ENCODE results near the gene SLC44A3.

Gene SLC44A3

GRCh38 chr1:94801919-94802546, 18.1 kb upstream of the SLC44A3 start:
- in situ Hi-C loops (cut with MboI; ENCODE audit: low sequenced_read_pairs) = loop anchor here (5.0 to 10.0 kb wide), 2 partner anchors 280 to 747 kb away; no protein-coding TSS in a partner anchor

DNA sequence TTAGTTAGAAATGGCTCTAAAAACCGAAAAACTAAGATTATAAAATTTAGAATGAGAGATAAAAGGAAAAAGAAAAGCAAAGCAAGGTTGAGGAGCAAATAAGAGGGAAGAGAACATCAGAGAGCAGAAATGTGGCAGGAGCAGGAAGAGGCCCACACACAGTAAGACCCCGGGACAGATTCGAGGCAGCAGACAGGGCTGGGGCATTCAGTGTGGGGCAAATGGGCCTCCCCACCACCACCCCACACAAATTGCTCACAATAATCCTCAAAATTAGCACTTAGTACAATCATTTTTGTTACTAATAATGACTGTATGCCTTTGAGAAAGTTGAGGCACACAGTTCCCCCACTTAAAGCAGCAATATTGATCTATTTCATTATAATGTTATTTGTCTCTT, 17.1 kb upstream of the SLC44A3 start:
- in situ Hi-C loops (cut with MboI; ENCODE audit: low sequenced_read_pairs) = loop anchor here (5.0 to 10.0 kb wide), 2 partner anchors 281 to 748 kb away; no protein-coding TSS in a partner anchor

DNA sequence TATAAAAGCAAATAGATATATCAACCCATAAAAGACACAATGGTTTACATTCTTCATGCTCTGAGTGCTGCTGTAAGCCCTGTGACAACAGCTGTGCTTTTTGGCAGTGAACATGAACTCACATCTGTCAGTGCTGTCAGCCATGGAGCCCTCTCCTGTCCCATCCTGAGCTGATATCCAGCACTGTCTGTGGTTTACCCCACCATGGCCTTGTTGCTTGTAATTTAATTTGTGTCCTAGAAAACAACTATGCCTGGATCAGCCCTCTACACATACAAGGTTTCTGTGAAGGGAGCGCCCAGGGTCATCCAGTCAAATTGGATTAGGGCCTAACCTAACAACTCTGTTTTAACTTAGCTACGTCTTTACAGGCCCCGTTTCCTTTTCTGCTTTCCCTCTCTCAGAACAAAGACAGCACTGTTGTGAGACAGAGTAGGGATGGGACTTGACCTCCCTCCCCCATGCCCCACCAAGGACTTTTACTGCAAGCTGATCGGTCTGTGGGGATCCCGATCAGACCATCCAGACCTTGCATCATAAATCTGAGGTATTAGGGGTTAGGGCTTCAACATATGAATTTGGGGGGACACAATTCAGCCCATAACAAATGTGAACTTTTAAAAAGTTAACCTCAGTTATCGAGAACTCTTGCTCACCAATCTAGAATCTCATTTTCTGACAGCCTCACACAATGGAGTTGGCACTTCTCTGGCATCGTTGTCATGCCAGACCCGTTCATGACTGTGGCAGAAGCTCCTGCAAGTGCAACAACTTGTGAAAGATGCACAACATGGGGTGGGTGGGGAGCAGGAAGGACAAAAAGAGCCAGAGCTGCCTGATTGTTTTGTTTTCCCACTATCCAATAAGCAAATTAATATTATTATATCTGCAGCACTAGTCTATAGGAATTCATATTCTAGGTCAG, 16.4 kb upstream of the SLC44A3 start:
- in situ Hi-C loops (cut with MboI; ENCODE audit: low sequenced_read_pairs) = loop anchor here (5.0 to 10.0 kb wide), 2 partner anchors 281 to 749 kb away; no protein-coding TSS in a partner anchor

DNA sequence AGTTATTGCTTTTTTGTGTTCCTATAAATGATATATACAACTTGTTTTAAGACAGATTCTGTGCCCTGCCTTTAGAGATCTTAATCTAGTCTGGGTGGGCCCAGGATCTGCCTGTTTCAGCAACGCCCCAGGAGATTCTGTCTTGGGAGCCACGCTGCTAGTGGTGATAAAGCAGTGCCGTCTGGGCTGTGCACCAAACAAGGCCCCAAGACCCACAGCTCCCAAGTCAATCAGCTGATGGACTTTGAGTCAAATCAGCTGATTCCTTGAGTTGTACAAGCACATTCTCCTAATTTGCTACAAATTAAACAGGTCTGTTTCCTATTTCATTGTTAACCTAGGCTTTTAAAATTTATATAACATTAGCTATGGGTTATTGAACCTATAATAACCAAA, 15.7 kb upstream of the SLC44A3 start:
- in situ Hi-C loops (cut with MboI; ENCODE audit: low sequenced_read_pairs) = loop anchor here (5.0 to 10.0 kb wide), 2 partner anchors 282 to 750 kb away; no protein-coding TSS in a partner anchor

DNA sequence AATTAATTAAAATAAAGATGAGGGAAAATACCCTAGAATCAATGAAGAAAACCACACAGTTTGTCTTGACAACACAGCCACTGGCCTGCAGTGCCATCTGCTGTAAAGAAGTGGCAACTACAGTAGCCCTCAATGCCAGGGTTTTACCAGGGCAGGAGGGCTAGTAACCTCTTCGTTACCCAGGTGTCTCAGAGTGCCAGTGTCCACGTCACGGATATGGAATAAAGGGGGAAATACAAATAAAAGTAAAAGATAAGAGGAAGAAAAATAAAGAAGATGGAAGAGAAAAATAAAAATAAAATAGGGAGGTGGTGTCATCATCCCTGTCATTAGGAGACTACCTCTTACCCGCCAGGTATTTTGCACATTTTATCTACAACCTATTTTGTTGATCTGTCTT, 14.2 kb upstream of the SLC44A3 start:
- in situ Hi-C loops (cut with MboI; ENCODE audit: low sequenced_read_pairs) = loop anchor here (10.0 kb wide), 1 partner anchor 751 kb away; no protein-coding TSS in a partner anchor

DNA sequence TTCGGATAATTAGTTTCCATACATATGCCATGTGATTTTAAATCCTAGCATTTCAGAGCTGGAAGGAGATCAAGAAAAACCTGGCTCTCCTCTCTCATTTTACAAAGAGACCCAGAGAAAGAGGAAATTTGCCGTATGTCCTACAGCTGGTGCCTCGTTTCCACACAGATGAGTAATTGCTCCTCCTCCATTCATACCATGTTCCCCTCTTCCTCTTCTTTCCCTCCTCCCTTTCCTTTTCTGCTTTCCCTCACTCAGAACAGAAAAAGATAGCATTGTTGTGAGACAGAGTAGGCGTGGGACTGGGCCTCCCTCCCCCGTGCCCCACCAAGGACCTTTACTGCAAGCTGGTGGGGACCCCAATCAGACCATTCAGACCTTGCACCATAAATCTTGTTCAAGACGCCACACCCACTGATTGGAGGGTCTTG, 13.7 kb upstream of the SLC44A3 start:
- in situ Hi-C loops (cut with MboI; ENCODE audit: low sequenced_read_pairs) = loop anchor here (10.0 kb wide), 1 partner anchor 752 kb away; no protein-coding TSS in a partner anchor

DNA sequence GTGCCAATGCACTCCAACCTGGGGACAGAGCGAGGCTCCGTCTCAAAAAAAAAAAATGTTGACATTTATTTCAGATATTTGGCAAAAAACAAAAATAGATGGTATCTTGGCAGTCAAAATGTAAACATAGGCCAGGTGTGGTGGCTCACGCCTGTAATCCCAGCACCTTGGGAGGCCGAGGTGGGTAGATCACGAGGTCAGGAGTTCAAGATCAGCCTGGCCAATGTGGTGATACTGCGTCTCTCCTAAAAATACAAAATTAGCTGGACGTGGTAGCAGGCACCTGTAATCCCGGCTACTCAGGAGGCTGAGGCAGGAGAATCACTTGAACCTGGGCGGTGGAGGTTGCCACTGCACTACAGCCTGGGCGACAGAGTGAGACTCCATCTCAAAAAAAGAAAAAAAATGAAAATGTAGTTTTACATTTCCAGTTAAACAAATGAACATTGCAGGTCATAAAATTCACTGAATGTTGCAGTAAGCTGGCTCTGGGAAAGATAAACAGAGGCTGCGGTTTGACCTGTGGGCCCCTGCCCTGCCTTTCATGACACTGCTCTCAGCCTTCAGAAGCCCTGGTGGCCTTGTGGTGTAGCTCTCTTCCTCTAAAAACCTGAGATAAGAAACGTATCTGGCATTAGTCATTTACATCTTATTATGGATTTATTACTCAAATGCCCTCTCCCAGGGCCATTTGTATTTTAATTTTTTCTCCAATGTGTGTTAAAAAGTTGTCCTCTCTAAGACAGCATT, 12.2 kb upstream of the SLC44A3 start:
- in situ Hi-C loops (cut with MboI; ENCODE audit: low sequenced_read_pairs) = loop anchor here (10.0 kb wide), 1 partner anchor 753 kb away; no protein-coding TSS in a partner anchor

DNA sequence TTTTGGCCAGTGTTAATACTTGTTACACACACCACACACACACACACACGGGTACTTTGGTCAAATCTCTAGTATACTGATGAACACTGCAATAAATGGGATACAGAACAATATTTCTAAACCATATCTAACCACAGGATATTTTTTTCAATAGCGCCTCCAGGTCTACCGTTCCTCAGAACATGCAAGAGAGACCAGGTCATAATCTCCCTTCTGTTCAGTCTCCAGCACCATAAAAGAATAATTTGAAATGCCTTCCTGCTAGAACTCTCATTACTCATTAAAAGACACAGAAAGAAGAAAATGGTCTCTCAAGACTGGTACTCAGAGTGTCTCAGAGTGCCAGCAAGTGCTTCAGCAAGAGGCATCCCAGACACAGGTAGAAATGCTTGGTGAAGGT, 11.5 kb upstream of the SLC44A3 start:
- in situ Hi-C loops (cut with MboI; ENCODE audit: low sequenced_read_pairs) = loop anchor here (10.0 kb wide), 1 partner anchor 754 kb away; no protein-coding TSS in a partner anchor

DNA sequence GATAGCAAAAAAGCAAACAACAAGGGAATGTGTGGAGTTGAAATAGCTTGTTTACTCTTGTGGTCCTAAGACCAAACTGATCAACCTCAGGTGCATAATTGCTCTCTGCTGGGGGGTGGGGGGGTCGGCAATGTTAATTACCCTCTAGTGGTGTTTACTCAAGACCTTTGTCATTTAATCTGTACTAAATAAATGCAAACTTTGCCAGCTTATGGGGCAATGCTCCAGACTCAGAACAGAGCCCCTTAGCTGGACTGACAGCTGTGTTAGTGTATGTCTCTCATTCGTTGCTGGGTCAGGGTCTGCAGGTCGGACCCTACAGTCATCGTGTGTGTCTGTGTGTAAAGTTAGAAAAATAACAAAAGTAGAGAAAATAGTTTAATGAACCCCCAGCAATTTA, 7.2 kb upstream of the SLC44A3 start:
- in situ Hi-C loops (cut with MboI; ENCODE audit: low sequenced_read_pairs) = no loop called here

DNA sequence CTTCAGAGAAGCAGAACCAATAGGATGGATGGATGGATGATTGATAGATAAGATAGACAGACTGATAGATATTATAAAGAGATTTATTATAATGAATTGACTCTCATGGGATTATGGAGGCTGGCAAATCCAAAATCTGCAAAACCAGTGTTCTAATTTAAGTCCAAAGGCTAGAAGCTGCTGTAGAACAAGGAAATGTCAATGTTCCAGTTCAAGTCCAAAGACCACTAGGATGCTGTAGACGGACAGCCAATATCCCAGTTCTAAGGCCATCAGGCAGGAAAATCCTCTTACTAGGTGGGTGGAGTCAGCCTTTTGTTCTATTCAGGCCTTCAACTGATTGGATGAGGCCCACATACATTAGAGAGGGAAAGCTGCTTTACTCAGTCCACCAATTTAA, 4.1 kb upstream of the SLC44A3 start:
- in situ Hi-C loops (cut with MboI; ENCODE audit: low sequenced_read_pairs) = no loop called here

DNA sequence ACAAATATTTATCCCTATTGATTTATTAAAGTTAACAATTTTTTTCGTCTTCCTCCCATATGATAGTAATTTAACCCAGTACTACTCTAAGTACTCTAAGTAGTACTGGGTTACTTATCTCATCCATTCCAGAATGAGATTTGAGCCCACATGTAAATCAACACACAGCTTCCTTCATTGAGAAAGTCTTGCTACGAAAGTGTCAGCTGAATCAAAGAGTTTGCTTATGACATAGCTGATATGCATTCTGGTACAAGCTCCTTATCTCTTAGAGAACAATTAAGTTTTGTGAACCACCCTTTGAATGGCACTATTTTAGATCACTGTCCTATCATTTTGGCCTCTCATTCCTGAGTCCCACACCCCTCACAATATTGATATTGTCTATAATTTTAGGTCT, 2.4 kb upstream of the SLC44A3 start:
- in situ Hi-C loops (cut with MboI; ENCODE audit: low sequenced_read_pairs) = no loop called here

- in situ Hi-C loops (cut with MboI; ENCODE audit: low sequenced_read_pairs) = no loop called here
Observed at GRCh38 chr1:94819238-94819944, 766 bp upstream of the SLC44A3 start.

- in situ Hi-C loops (cut with MboI; ENCODE audit: low sequenced_read_pairs) = no loop called here
Observed at GRCh38 chr1:94820936-94821335, 779 bp downstream of the SLC44A3 start.

GRCh38 chr1:94821636-94822305, 1.6 kb downstream of the SLC44A3 start:
- in situ Hi-C loops (cut with MboI; ENCODE audit: low sequenced_read_pairs) = no loop called here

GRCh38 chr1:94823116-94823515, 3.0 kb downstream of the SLC44A3 start:
- in situ Hi-C loops (cut with MboI; ENCODE audit: low sequenced_read_pairs) = no loop called here

- in situ Hi-C loops (cut with MboI; ENCODE audit: low sequenced_read_pairs) = no loop called here
Observed at GRCh38 chr1:94825936-94826335, 5.8 kb downstream of the SLC44A3 start.

- in situ Hi-C loops (cut with MboI; ENCODE audit: low sequenced_read_pairs) = no loop called here
Observed at GRCh38 chr1:94827434-94827833, 7.3 kb downstream of the SLC44A3 start.

DNA sequence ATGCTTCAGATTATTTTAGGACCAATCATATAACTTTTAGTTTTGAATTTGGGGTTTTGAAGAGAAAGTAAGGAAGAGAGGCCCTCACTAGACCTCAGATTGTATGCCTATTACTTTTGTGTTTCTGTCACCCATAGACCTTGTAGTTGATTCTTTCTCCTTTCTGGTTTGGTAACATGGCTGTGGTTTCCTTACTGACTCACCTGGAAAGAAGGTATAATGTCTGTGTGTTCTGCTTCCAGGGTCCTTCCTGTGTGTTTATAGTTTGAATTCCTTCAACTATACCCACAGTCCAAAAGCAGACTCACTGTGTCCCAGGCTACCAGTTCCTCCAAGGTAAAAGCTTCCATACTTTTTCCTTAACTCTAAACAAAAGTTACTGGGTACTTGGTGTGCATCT, 8.1 kb downstream of the SLC44A3 start:
- in situ Hi-C loops (cut with MboI; ENCODE audit: low sequenced_read_pairs) = no loop called here

DNA sequence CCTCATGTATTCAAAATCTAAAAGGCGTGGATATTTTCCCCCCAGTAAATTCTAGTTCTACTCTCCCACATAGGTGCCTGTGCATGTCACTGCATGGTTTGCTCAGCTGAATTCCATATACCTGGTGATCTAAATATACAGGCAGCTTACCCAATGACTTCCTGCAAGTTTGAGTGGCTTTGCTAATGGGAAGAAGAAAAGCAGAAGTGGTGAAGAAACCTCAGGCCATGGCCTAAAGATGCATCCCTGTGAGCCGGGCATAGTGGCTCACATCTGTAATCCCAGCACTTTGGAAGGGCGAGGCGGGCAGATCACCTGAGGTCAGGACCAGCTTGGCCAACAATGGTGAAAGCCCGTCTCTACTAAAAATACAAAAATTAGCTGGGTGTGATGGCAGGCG, 11.5 kb downstream of the SLC44A3 start:
- in situ Hi-C loops (cut with MboI; ENCODE audit: low sequenced_read_pairs) = no loop called here

GRCh38 chr1:94832446-94832845, 12.3 kb downstream of the SLC44A3 start:
- in situ Hi-C loops (cut with MboI; ENCODE audit: low sequenced_read_pairs) = no loop called here
